ENCODE results near the gene TTC27.

TTC27 gene

DNA sequence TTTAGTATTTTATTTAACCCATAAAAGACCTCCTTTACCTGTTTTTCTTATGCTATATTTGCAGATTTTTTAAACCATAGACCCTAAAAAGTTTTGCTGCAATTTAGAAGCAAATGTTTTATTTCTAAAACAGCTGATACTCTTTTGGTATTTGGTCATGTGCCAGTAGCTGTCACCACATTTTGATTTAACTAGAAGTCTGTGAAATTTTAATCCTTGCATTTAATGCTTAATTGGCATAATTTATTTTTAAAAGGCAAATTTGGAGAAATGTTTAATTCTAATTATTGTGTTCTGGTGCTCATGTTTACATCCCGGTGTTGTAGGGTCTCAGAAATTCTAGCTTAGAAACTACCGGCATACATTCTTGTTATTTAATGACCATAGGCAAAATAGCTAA, 111.8 kb downstream of the TTC27 start:
- Histone ChIP-seq H3K4me3 (no peak overlapping the region), H3K9ac (no peak overlapping the region), H3K36me3 (peaks cover 33 to 85% (median 43%) of the 10 kb centered on the region in 11 experiments), H3K27ac (no peak overlapping the region), H3K4me2 (no peak overlapping the region), H3K27me3 (no peaks in the 10 kb centered on the region), H3K4me1 (no peaks in the 10 kb centered on the region), H3K9me3 (replicated peaks in 1 of 11) (no peaks in the 10 kb centered on the region), H4K20me1 (no peaks in the 10 kb centered on the region)
- no peak for TF ChIP-seq Cebpa-rat (IDR thresholded peaks at IDR 0.05)

- Histone ChIP-seq H3K9ac (no peak overlapping the region), H3K36me3 (peaks cover 33 to 90% (median 48%) of the 10 kb centered on the region in 11 experiments), H3K27ac (no peak overlapping the region), H4K20me1 (no peaks in the 10 kb centered on the region), H3K4me3 (no peak overlapping the region), H3K4me1 (no peaks in the 10 kb centered on the region), H3K9me3 (replicated peaks in 1 of 11) (no peaks in the 10 kb centered on the region), H3K27me3 (no peaks in the 10 kb centered on the region), H3K4me2 (no peak overlapping the region)
- TF ChIP-seq Cebpa-rat (IDR thresholded peaks at IDR 0.05): no peak
These were observed 113.7 kb downstream of the TTC27 start for GRCh38 chr2:32741575-32741974.

DNA sequence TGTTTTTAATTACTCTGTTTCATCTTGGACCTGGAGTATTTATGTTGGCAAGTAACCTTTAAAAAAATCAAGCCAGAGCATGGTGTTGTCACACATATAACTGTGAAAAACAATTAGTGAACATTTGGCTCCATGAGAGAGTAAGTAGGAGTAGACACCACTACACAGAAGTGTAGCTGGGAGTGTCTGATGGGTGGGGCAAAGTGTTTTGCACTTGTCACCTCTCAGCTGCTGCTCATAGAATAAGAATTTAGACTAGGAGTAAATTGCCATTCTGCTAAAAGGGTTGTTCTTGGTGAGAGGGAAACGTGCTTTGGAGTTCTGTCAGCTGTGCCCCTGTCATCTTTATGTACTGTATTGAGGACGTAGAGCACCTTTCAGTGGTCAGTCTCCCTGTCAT, 114.5 kb downstream of the TTC27 start:
- no peak overlapping the region for H3K9ac ChIP-seq
- no peaks in the 10 kb centered on the region for H3K27me3 ChIP-seq
- TF ChIP-seq Cebpa-rat (IDR thresholded peaks at IDR 0.05): no peak
- H3K27ac ChIP-seq: no peak overlapping the region
- H3K4me2 ChIP-seq: no peak overlapping the region
- H3K9me3 ChIP-seq (replicated peaks in 1 of 11): no peaks in the 10 kb centered on the region
- no peaks in the 10 kb centered on the region for H3K4me1 ChIP-seq
- H3K36me3 ChIP-seq: peaks cover 25 to 89% (median 40%) of the 10 kb centered on the region in 11 experiments
- no peaks in the 10 kb centered on the region for H4K20me1 ChIP-seq
- no peak overlapping the region for H3K4me3 ChIP-seq

DNA sequence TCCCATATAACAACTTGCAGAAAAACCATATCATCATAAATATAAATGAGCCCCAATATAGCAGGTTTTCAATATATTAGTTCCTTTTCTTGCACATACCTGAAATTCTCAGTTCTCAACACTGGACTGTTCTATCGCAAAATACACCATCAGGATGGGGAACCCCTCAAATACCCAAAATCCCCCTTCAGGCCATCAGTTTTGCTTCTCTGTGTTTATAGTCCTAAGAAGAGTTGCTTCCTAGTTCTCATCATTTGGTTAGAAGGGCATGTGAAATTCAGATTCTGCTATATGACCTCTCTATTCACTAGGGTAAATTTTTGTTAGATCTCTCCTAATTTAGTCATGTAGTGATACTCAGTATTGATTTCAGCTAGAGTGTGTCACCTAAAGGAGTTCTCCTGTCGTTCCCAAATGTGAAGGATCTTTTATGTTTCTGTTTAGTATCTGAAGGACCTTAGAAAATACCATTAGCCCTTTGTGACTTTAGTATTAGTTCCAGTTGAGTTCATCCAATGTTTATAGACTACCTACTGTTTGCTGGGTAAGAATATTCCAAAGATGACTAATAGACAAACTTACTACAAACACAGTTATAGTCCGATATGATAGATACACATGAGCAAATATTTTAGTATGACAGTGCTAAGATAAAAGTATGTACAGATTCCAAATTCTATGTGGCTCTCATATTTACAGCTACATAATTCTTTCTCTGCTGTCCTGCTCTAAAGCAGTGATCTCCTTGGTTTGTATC, 115.8 kb downstream of the TTC27 start:
- TF ChIP-seq Cebpa-rat (IDR thresholded peaks at IDR 0.05): no peak
- H3K4me3 ChIP-seq: no peak overlapping the region
- no peaks in the 10 kb centered on the region for H3K9me3 ChIP-seq (replicated peaks in 1 of 11)
- peaks cover 13 to 81% (median 35%) of the 10 kb centered on the region in 11 experiments for H3K36me3 ChIP-seq
- H3K27me3 ChIP-seq: no peaks in the 10 kb centered on the region
- H3K27ac ChIP-seq: no peak overlapping the region
- H3K4me1 ChIP-seq: no peaks in the 10 kb centered on the region
- H3K9ac ChIP-seq: no peak overlapping the region
- no peaks in the 10 kb centered on the region for H4K20me1 ChIP-seq
- no peak overlapping the region for H3K4me2 ChIP-seq

DNA sequence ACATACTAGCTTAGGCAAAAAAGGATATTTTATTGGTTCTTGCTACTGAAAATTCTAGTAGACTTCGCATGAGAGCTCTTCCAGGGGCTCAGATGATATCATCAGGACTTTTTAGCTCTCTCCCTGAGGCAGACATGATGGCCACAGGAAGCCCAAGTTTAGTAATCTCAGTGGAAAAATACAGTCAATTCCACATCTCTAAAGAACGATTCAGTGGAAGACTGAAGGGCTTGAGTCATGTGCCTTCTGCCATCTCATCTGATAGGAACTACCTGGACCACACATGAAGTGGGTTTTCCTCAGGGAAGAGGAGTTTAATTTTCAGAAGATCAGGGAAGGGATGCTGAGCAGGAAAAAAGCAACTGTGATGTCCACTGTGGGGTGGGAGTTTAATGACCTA, 117.3 kb downstream of the TTC27 start:
- no peak overlapping the region for H3K9ac ChIP-seq
- H3K27me3 ChIP-seq: no peaks in the 10 kb centered on the region
- no peaks in the 10 kb centered on the region for H3K4me1 ChIP-seq
- peaks cover 18 to 89% (median 46%) of the 10 kb centered on the region in 11 experiments for H3K36me3 ChIP-seq
- no peak overlapping the region for H3K4me2 ChIP-seq
- no peak overlapping the region for H3K4me3 ChIP-seq
- H4K20me1 ChIP-seq: no peaks in the 10 kb centered on the region
- no peak overlapping the region for H3K27ac ChIP-seq
- no peaks in the 10 kb centered on the region for H3K9me3 ChIP-seq (replicated peaks in 1 of 11)
- TF ChIP-seq Cebpa-rat (IDR thresholded peaks at IDR 0.05): no peak

DNA sequence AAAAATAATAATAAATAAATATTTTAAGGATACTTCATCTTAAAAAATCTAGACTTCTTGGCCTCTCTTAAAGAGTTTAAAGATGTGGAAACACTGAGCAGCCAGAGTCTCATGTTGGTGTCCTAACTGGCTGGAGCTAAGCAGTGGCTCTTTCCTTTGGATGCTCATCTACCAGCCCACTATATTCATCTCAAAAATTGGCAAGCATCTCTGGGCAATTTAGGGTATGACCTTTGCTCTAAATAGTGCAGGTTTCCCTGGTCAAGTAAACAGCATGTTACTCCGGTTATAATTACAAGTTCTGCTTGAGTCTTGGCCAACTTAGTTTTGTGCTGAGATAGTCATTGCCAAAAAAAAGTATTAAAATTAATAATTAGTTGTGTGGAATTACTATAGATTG, 117.8 kb downstream of the TTC27 start:
- Histone ChIP-seq H3K36me3 (peaks cover 17 to 89% (median 48%) of the 10 kb centered on the region in 11 experiments), H3K27ac (no peak overlapping the region), H3K4me2 (no peak overlapping the region), H3K4me3 (no peak overlapping the region), H3K9me3 (replicated peaks in 1 of 11) (no peaks in the 10 kb centered on the region), H3K4me1 (no peaks in the 10 kb centered on the region), H3K27me3 (no peaks in the 10 kb centered on the region), H3K9ac (no peak overlapping the region), H4K20me1 (no peaks in the 10 kb centered on the region)
- no peak for TF ChIP-seq Cebpa-rat (IDR thresholded peaks at IDR 0.05)

DNA sequence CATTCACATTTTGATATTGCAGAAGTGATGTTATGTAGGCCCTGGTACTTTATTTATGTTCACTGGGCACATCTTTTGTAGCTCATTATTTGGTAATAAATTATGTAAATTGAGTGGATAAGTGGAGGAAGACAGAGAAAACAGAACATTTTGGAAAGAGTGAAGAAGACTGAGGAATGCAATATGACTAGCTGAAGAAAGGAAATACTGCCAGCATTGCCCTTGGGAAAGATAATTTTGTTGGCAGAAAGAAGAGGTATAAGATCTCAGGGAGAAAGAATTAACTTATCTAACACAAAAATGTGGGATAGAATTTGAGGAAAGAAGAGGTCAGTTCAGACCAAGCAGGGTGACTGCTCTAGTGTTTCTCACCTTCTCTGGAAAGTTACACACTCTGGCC, 118.8 kb downstream of the TTC27 start:
- no peaks in the 10 kb centered on the region for H3K27me3 ChIP-seq
- H3K9me3 ChIP-seq (replicated peaks in 1 of 11): 0 out of 22 replicates have a peak, but pooled peaks cover 0 to 1% (median 0%) of the 10 kb centered on the region in 11 experiments
- H3K4me2 ChIP-seq: no peak overlapping the region
- no peaks in the 10 kb centered on the region for H3K4me1 ChIP-seq
- H4K20me1 ChIP-seq: no peaks in the 10 kb centered on the region
- H3K9ac ChIP-seq: no peak overlapping the region
- H3K4me3 ChIP-seq: no peak overlapping the region
- no peak for TF ChIP-seq Cebpa-rat (IDR thresholded peaks at IDR 0.05)
- H3K27ac ChIP-seq: no peak overlapping the region
- H3K36me3 ChIP-seq: peaks cover 11 to 89% (median 43%) of the 10 kb centered on the region in 11 experiments

- Histone ChIP-seq H3K9me3 (replicated peaks in 1 of 11) (peaks cover 5 to 16% (median 9%) of the 10 kb centered on the region in 11 experiments), H3K36me3 (peaks cover 21 to 90% (median 50%) of the 10 kb centered on the region in 11 experiments), H3K27me3 (no peaks in the 10 kb centered on the region), H3K4me3 (no peak overlapping the region), H3K9ac (no peak overlapping the region), H3K27ac (no peak overlapping the region), H3K4me2 (no peak overlapping the region), H3K4me1 (no peaks in the 10 kb centered on the region), H4K20me1 (no peaks in the 10 kb centered on the region)
- no peak for TF ChIP-seq Cebpa-rat (IDR thresholded peaks at IDR 0.05)
These were observed 120.3 kb downstream of the TTC27 start for GRCh38 chr2:32748158-32748557.

GRCh38 chr2:32750880-32751279, 123.0 kb downstream of the TTC27 start:
- no peaks in the 10 kb centered on the region for H4K20me1 ChIP-seq
- peaks cover 19 to 38% (median 27%) of the 10 kb centered on the region in 11 experiments for H3K9me3 ChIP-seq (replicated peaks in 1 of 11)
- peaks cover 28 to 79% (median 53%) of the 10 kb centered on the region in 11 experiments for H3K36me3 ChIP-seq
- no peak overlapping the region for H3K27ac ChIP-seq
- no peak overlapping the region for H3K4me3 ChIP-seq
- no peaks in the 10 kb centered on the region for H3K27me3 ChIP-seq
- no peak for TF ChIP-seq Cebpa-rat (IDR thresholded peaks at IDR 0.05)
- no peak overlapping the region for H3K4me2 ChIP-seq
- H3K9ac ChIP-seq: no peak overlapping the region
- H3K4me1 ChIP-seq: no peaks in the 10 kb centered on the region

DNA sequence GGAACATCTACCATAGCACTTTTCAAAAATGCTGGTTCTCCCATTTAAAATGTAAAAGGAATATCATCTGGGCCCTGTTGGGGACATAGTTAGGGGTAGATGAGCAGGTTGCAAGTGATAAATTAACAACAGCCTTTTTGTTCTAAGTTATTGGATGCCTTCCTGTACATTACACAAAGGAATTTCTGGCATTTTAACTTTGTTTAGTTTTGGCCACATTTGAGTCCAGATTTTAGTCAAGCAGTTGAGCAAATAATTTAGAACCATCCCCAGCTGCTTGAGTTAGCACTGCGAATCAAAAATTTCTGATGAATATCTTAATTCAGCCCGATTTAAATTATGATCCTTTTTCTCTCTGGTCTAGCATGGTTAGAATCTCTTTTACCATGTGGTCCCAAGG, 124.4 kb downstream of the TTC27 start:
- Histone ChIP-seq H3K4me3 (no peak overlapping the region), H3K4me1 (no peaks in the 10 kb centered on the region), H3K4me2 (no peak overlapping the region), H4K20me1 (no peaks in the 10 kb centered on the region), H3K9ac (no peak overlapping the region), H3K36me3 (peaks cover 32 to 78% (median 56%) of the 10 kb centered on the region in 11 experiments), H3K27ac (no peak overlapping the region), H3K27me3 (no peaks in the 10 kb centered on the region), H3K9me3 (replicated peaks in 1 of 11) (peaks cover 19 to 40% (median 28%) of the 10 kb centered on the region in 11 experiments)
- TF ChIP-seq Cebpa-rat (IDR thresholded peaks at IDR 0.05): no peak

Data from BLaER1 treated with 17β-estradiol and CSF1 and Interleukin-3, amounts not matched to agents 10 nM and 100 nM (cell line).